Measurements from ENCODE around the gene SH3BP4. TPM values are rescaled to one million over a fixed set of nuclear protein-coding genes. Genes with fewer than 3 reads are reported as not detected.

SH3BP4 gene
- total and polyA plus RNA-seq, 2 of the 13 experiments (the other 11 are each of a cell fraction or from before 2014, with no cell fraction given) = 34.6 to 99.1 TPM

- TF ChIP-seq PHB2 (IDR thresholded peaks at IDR 0.05; ENCODE audit: partially characterized antibody) (no peak), LCORL (IDR thresholded peaks at IDR 0.05) (no peak), LCORL (CRISPR knock-in tag; IDR thresholded peaks at IDR 0.05) (0 out of 2 replicates have a peak, but pooled peaks have one; percentile 37), SMYD3 (CRISPR knock-in tag; IDR thresholded peaks at IDR 0.05) (no peak), STAT5B (CRISPR knock-in tag; IDR thresholded peaks at IDR 0.05) (no peak; the same call in 1 of the 2 replicates), NRL (CRISPR knock-in tag; IDR thresholded peaks at IDR 0.05; ENCODE audit: borderline replicate concordance) (peak; percentile 19; the same call in 1 of the 2 replicates), ZBTB1 (CRISPR knock-in tag; IDR thresholded peaks at IDR 0.05; ENCODE audit: borderline replicate concordance) (no peak), ZNF253 (CRISPR knock-in tag; IDR thresholded peaks at IDR 0.05; ENCODE audit: borderline replicate concordance) (peak; percentile 67; the same call in 1 of the 2 replicates), ADNP (CRISPR knock-in tag; IDR thresholded peaks at IDR 0.05) (no peak), ZSCAN12 (CRISPR knock-in tag; IDR thresholded peaks at IDR 0.05) (no peak), MBD4 (IDR thresholded peaks at IDR 0.05; ENCODE audit: borderline replicate concordance, low read length) (peak; percentile 39; the same call in 1 of the 2 replicates), SAFB2 (CRISPR knock-in tag; IDR thresholded peaks at IDR 0.05; ENCODE audit: borderline replicate concordance, low read depth) (peak; percentile 71; the same call in 1 of the 2 replicates), ZNF296 (CRISPR knock-in tag; conservative IDR thresholded peaks at IDR 0.05) (peak; percentile 86; the same call in 1 of the 2 replicates), ZNF879 (CRISPR knock-in tag; IDR thresholded peaks at IDR 0.05) (no peak), WIZ (CRISPR knock-in tag; IDR thresholded peaks at IDR 0.05) (0 out of 2 replicates have a peak, but pooled peaks have one; percentile 29), GTF3A (CRISPR knock-in tag; conservative IDR thresholded peaks at IDR 0.05) (no peak), ZNF674 (CRISPR knock-in tag; IDR thresholded peaks at IDR 0.05; ENCODE audit: low read depth) (no peak), ZNF788 (CRISPR knock-in tag; IDR thresholded peaks at IDR 0.05; ENCODE audit: borderline replicate concordance) (0 out of 2 replicates have a peak, but pooled peaks have one; percentile 25), TOPORS (CRISPR knock-in tag; IDR thresholded peaks at IDR 0.05) (no peak; the same call in 1 of the 2 replicates), YEATS2 (CRISPR knock-in tag; IDR thresholded peaks at IDR 0.05; ENCODE audit: borderline replicate concordance) (no peak), ZNF646 (CRISPR knock-in tag; IDR thresholded peaks at IDR 0.05) (no peak), PPARG (CRISPR knock-in tag; conservative IDR thresholded peaks at IDR 0.05) (0 out of 2 replicates have a peak, but pooled peaks have one; percentile 25), ZNF10 (CRISPR knock-in tag; IDR thresholded peaks at IDR 0.05; ENCODE audit: borderline replicate concordance, low read depth) (no peak)
- TF ChIP-seq, protein P1, sequence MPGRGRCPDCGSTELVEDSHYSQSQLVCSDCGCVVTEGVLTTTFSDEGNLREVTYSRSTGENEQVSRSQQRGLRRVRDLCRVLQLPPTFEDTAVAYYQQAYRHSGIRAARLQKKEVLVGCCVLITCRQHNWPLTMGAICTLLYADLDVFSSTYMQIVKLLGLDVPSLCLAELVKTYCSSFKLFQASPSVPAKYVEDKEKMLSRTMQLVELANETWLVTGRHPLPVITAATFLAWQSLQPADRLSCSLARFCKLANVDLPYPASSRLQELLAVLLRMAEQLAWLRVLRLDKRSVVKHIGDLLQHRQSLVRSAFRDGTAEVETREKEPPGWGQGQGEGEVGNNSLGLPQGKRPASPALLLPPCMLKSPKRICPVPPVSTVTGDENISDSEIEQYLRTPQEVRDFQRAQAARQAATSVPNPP (CRISPR knock-in tag; IDR thresholded peaks at IDR 0.05) = no peak
These were observed 48.8 kb downstream of the SH3BP4 start (continued) for GRCh38 chr2:235000426-235001236.

Measured in HepG2 (cell line).